ENCODE data around the gene TSKS. TPM values are rescaled to one million over a fixed set of nuclear protein-coding genes. Genes with fewer than 3 reads are reported as not detected.

TSKS gene
- total RNA-seq, 1 experiment from 2014 or later: 0.76 TPM

DNA sequence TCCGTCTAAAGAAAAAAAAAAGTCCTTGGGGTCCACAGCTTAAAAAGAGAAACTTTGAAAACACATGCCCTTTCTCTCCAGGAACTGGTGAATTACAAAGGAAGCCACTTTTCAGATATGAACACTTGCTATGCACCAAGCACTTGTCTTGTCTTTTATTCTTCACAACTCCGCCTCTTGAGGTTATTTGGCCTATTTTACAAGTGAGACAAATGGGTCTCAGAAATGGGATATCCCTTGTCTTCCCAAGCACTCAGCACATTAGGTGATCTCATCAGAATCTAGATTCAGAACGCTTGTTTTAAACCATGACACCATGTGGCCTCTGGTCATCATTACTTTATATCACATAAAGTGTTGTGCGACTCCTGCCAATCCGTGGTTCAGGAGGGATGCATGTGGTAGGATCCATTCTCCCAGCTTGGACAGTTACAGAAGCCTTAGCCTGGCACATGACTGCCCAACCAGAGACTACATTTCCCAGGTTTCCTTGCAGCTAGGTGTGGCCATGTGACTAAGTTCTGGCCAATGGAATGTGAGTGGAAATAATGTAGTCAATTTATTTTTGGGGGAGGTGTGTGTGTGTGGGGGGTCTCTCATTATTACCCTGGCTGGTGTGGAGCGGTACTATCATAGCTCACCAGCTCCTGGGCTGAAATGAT lies 13.9 kb downstream of the TSKS start (continued):
- TF ChIP-seq, protein P1, sequence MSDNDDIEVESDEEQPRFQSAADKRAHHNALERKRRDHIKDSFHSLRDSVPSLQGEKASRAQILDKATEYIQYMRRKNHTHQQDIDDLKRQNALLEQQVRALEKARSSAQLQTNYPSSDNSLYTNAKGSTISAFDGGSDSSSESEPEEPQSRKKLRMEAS (IDR thresholded peaks at IDR 0.05): 0 out of 2 replicates have a peak, but pooled peaks have one; percentile 43
- TF ChIP-seq ZNF274 (IDR thresholded peaks at IDR 0.05; ENCODE audit: low read depth, low read length): no peak

DNA sequence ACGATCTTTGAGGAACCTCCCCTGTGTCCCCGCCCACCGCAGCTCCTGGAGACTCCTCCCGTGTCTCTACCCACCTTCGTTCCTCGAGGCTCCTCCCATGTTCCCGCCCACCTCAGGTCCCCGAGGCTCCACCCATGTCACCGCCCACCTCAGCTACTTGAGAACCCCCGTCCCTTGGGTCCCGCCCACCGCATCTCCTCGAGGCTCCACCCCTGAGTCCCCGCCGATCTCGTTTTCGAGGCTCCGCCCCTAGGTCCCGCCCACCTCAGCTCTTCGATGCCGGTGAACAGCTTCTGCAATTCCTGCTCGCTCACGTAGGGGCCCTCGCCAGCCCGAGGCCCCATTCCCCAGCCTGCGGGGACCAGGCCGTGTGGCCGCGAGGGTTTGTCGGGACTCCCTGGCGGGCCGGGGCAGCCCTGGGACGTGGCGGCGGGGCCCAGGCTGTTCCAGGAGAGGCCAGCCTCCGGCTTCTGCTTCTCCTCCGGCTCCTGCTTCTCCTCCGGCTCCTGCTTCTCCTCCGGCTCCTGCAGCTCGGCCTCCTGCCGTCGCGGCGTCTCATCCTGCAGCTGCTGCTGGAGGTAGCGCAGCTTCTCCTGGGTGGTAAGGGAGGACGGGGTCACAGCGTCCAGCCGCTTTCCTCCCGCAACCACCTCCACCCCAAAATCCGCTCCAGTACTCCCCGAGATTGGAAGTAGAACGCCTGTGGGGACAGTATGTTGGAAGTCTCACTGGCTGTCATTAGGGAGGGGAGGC lies 16.7 kb downstream of the TSKS start:
- POLR2A ChIA-PET: no interaction called here
- no peaks in the 10 kb centered on the region for H3K9me3 ChIP-seq (ENCODE audit: control insufficient read depth in 1 of 2, insufficient read depth in 1 of 2, low read depth in 1 of 2, low read length in 2 of 2)
- DNase-seq (ENCODE audit: low read depth, low spot score): peak; percentile 90
- no peak overlapping the region for H2AFZ ChIP-seq (ENCODE audit: low read depth, low read length, poor library complexity, severe bottlenecking)
- H4K20me1 ChIP-seq (ENCODE audit: insufficient read depth): no peaks in the 10 kb centered on the region
- intact Hi-C loops (cut with micrococcal nuclease): no loop called here
- no peak overlapping the region for H3K4me3 ChIP-seq (replicated peaks in 1 of 2; ENCODE audit: low read depth in 1 of 2, low read length in 2 of 2)
- no TSS peak for BruUV-seq (replicated peaks)
- no peak overlapping the region; the same call in 1 of the 2 replicates for H3K27ac ChIP-seq (ENCODE audit: low read depth, low read length)
- peak overlapping the region; percentile 18; the same call in 1 of the 2 replicates for H3K4me2 ChIP-seq (ENCODE audit: low read length)
- H3K9me2 ChIP-seq (ENCODE audit: insufficient read depth): no peaks in the 10 kb centered on the region
- CTCF ChIA-PET: interaction anchor here (0.7 kb wide), 1 partner anchor 29 kb away, joined by 5 read pairs; no protein-coding TSS in a partner anchor
- TF ChIP-seq CTCF (IDR thresholded peaks at IDR 0.05 in 2 of 3, conservative IDR thresholded peaks at IDR 0.05 in 1 of 3; ENCODE audit: borderline replicate concordance in 1 of 3, insufficient read depth in 1 of 3, low read depth in 2 of 3, low read length in 2 of 3): peak in 1 of 3 experiments; percentile 14; a peak in 1 of 6 replicates
- TF ChIP-seq EGR1 (IDR thresholded peaks at IDR 0.05; ENCODE audit: low read depth): no peak
- no peaks in the 10 kb centered on the region for H3K36me3 ChIP-seq (ENCODE audit: control insufficient read depth in 1 of 2, insufficient read depth in 2 of 2, low read length in 2 of 2)
- H3K4me1 ChIP-seq (ENCODE audit: control insufficient read depth in 1 of 2, insufficient read depth in 2 of 2, low read length in 2 of 2): peaks cover 4 to 18% of the 10 kb centered on the region in 2 experiments; a peak in 3 of 4 replicates
- ATAC-seq: peak; percentile 91
- H3K27me3 ChIP-seq (ENCODE audit: insufficient read depth, low read length): no peaks in the 10 kb centered on the region
- RAD21 ChIA-PET (ENCODE audit: low non-redundant PET in 1 of 2, low total read pairs in 2 of 2, uncharacterized antibody in 2 of 2, unreplicated experiment in 2 of 2): no interaction called here
- H3K9ac ChIP-seq (ENCODE audit: low read length): no peak overlapping the region
- H3K79me2 ChIP-seq (ENCODE audit: insufficient read depth, low read length): no peaks in the 10 kb centered on the region
